Measurements from ENCODE around the gene GJD2.

GJD2 gene

GRCh38 chr15:34759347-34759746 is 4.5 kb upstream of the GJD2 start:
- CTCF ChIA-PET: no interaction called here
- POLR2A ChIA-PET: no interaction called here
- peaks cover 7 to 67% (median 31%) of the 10 kb centered on the region in 5 experiments for H3K27me3 ChIP-seq (replicated peaks in 2 of 5; ENCODE audit: control insufficient read depth in 4 of 5, insufficient read depth in 5 of 5, low read length in 4 of 5)
- no peak overlapping the region for H3K4me3 ChIP-seq (ENCODE audit: control insufficient read depth in 1 of 7, extremely low read depth in 1 of 7, insufficient read depth in 4 of 7, low read depth in 2 of 7, low read length in 6 of 7)
- H3K36me3 ChIP-seq (ENCODE audit: control insufficient read depth in 4 of 4, insufficient read depth in 4 of 4, low read length in 3 of 4): no peaks in the 10 kb centered on the region
- 56% methylated on average over 3 of the region's 3 CpGs for WGBS (ENCODE audit: insufficient coverage)
- H3K9me3 ChIP-seq (ENCODE audit: control extremely low read depth in 1 of 5, control insufficient read depth in 4 of 5, insufficient read depth in 2 of 5, low read depth in 1 of 5, low read length in 4 of 5): no peaks in the 10 kb centered on the region
- no peak for DNase-seq
- H3K27ac ChIP-seq (ENCODE audit: insufficient read depth in 1 of 2, low read depth in 1 of 2, low read length in 2 of 2, poor library complexity in 1 of 2, severe bottlenecking in 2 of 2): no peak overlapping the region
- H3K4me1 ChIP-seq (ENCODE audit: control extremely low read depth in 1 of 4, control insufficient read depth in 4 of 4, insufficient read depth in 4 of 4, low read length in 3 of 4): peaks cover 0 to 11% (median 4%) of the 10 kb centered on the region in 4 experiments

GRCh38 chr15:34757262-34757661 is 2.5 kb upstream of the GJD2 start:
- peaks cover 8 to 87% (median 44%) of the 10 kb centered on the region in 5 experiments for H3K27me3 ChIP-seq (replicated peaks in 2 of 5; ENCODE audit: control insufficient read depth in 4 of 5, insufficient read depth in 5 of 5, low read length in 4 of 5)
- POLR2A ChIA-PET: no interaction called here
- WGBS (ENCODE audit: insufficient coverage): no CpG with 5 or more reads among the region's 3 CpGs

GRCh38 chr15:34755419-34755773 is 598 bp upstream of the GJD2 start:
- WGBS (ENCODE audit: insufficient coverage): 5% methylated on average over 7 of the region's 11 CpGs
- H3K4me3 ChIP-seq (ENCODE audit: control insufficient read depth in 1 of 7, extremely low read depth in 1 of 7, insufficient read depth in 4 of 7, low read depth in 2 of 7, low read length in 6 of 7): peak overlapping the region in 3 of 7 experiments; percentile 52 to 62 (median 56)

More at GRCh38 chr15:34757262-34757661, 2.5 kb upstream of the GJD2 start:
- Histone ChIP-seq H3K4me1 (ENCODE audit: control extremely low read depth in 1 of 4, control insufficient read depth in 4 of 4, insufficient read depth in 4 of 4, low read length in 3 of 4) (peaks cover 0 to 19% (median 6%) of the 10 kb centered on the region in 4 experiments), H3K36me3 (ENCODE audit: control insufficient read depth in 4 of 4, insufficient read depth in 4 of 4, low read length in 3 of 4) (no peaks in the 10 kb centered on the region), H3K9me3 (ENCODE audit: control extremely low read depth in 1 of 5, control insufficient read depth in 4 of 5, insufficient read depth in 2 of 5, low read depth in 1 of 5, low read length in 4 of 5) (peaks cover 0 to 7% (median 0%) of the 10 kb centered on the region in 5 experiments), H3K27ac (ENCODE audit: insufficient read depth in 1 of 2, low read depth in 1 of 2, low read length in 2 of 2, poor library complexity in 1 of 2, severe bottlenecking in 2 of 2) (no peak overlapping the region), H3K4me3 (ENCODE audit: control insufficient read depth in 1 of 7, extremely low read depth in 1 of 7, insufficient read depth in 4 of 7, low read depth in 2 of 7, low read length in 6 of 7) (no peak overlapping the region)
- CTCF ChIA-PET: no interaction called here
- DNase-seq: no peak

GRCh38 chr15:34754171-34754601 is 612 bp downstream of the GJD2 start:
- Histone ChIP-seq H3K27ac (ENCODE audit: insufficient read depth in 1 of 2, low read depth in 1 of 2, low read length in 2 of 2, poor library complexity in 1 of 2, severe bottlenecking in 2 of 2) (no peak overlapping the region), H3K9me3 (ENCODE audit: control extremely low read depth in 1 of 5, control insufficient read depth in 4 of 5, insufficient read depth in 2 of 5, low read depth in 1 of 5, low read length in 4 of 5) (peaks cover 0 to 7% (median 0%) of the 10 kb centered on the region in 5 experiments), H3K4me1 (ENCODE audit: control extremely low read depth in 1 of 4, control insufficient read depth in 4 of 4, insufficient read depth in 4 of 4, low read length in 3 of 4) (peaks cover 0 to 19% (median 6%) of the 10 kb centered on the region in 4 experiments), H3K36me3 (ENCODE audit: control insufficient read depth in 4 of 4, insufficient read depth in 4 of 4, low read length in 3 of 4) (no peaks in the 10 kb centered on the region), H3K27me3 (replicated peaks in 2 of 5; ENCODE audit: control insufficient read depth in 4 of 5, insufficient read depth in 5 of 5, low read length in 4 of 5) (peaks cover 10 to 85% (median 43%) of the 10 kb centered on the region in 5 experiments), H3K4me3 (ENCODE audit: control insufficient read depth in 1 of 7, extremely low read depth in 1 of 7, insufficient read depth in 4 of 7, low read depth in 2 of 7, low read length in 6 of 7) (peak overlapping the region in 3 of 7 experiments; percentile 52 to 62 (median 56))
- DNase-seq: no peak
- 9% methylated on average over 25 of the region's 27 CpGs for WGBS (ENCODE audit: insufficient coverage)
- CTCF ChIA-PET: no interaction called here
- POLR2A ChIA-PET: no interaction called here

More at GRCh38 chr15:34755419-34755773, 598 bp upstream of the GJD2 start:
- peaks cover 0 to 7% (median 0%) of the 10 kb centered on the region in 5 experiments for H3K9me3 ChIP-seq (ENCODE audit: control extremely low read depth in 1 of 5, control insufficient read depth in 4 of 5, insufficient read depth in 2 of 5, low read depth in 1 of 5, low read length in 4 of 5)
- no peak for DNase-seq
- ChIA-PET POLR2A (no interaction called here), CTCF (no interaction called here)
- peaks cover 10 to 90% (median 48%) of the 10 kb centered on the region in 5 experiments for H3K27me3 ChIP-seq (replicated peaks in 2 of 5; ENCODE audit: control insufficient read depth in 4 of 5, insufficient read depth in 5 of 5, low read length in 4 of 5)
- no peaks in the 10 kb centered on the region for H3K36me3 ChIP-seq (ENCODE audit: control insufficient read depth in 4 of 4, insufficient read depth in 4 of 4, low read length in 3 of 4)
- no peak overlapping the region for H3K27ac ChIP-seq (ENCODE audit: insufficient read depth in 1 of 2, low read depth in 1 of 2, low read length in 2 of 2, poor library complexity in 1 of 2, severe bottlenecking in 2 of 2)
- H3K4me1 ChIP-seq (ENCODE audit: control extremely low read depth in 1 of 4, control insufficient read depth in 4 of 4, insufficient read depth in 4 of 4, low read length in 3 of 4): peaks cover 0 to 19% (median 6%) of the 10 kb centered on the region in 4 experiments

DNA sequence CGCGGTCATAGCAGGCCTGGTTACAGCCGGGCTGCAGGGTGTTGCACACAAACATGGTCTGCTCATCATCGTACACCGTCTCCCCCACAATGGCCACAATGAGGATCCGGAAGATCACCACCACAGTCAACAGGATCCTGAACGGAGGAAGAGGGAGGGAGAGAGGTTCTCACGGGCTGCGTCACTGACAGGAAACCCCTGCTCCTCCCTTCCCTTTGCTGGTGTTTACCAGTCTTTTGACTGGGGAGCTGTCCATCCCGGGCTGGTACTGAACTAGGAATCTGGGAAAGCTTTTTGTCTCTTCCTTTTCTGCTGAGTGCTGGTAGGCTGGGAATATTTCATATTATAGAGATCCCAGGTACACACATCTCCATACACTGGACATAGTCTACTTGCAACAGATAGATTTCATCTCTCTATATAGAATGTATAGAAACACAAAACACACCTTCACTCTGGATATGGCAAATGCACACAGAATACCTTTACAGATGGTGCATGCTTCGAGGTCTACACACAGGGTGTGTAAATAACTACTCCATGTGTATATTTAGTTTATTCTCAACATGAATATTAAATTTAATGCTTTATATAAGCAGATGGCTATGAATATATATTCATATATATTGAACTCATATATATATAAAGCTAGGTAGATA is 1.4 kb downstream of the GJD2 start:
- H3K27ac ChIP-seq (ENCODE audit: insufficient read depth in 1 of 2, low read depth in 1 of 2, low read length in 2 of 2, poor library complexity in 1 of 2, severe bottlenecking in 2 of 2): no peak overlapping the region
- ChIA-PET CTCF (no interaction called here), POLR2A (no interaction called here)
- H3K27me3 ChIP-seq (replicated peaks in 2 of 5; ENCODE audit: control insufficient read depth in 4 of 5, insufficient read depth in 5 of 5, low read length in 4 of 5): peaks cover 10 to 79% (median 38%) of the 10 kb centered on the region in 5 experiments
- DNase-seq: peak in 2 of 3 donors; percentile 17 to 25
- H3K9me3 ChIP-seq (ENCODE audit: control extremely low read depth in 1 of 5, control insufficient read depth in 4 of 5, insufficient read depth in 2 of 5, low read depth in 1 of 5, low read length in 4 of 5): peaks cover 0 to 7% (median 0%) of the 10 kb centered on the region in 5 experiments
- peaks cover 0 to 19% (median 6%) of the 10 kb centered on the region in 4 experiments for H3K4me1 ChIP-seq (ENCODE audit: control extremely low read depth in 1 of 4, control insufficient read depth in 4 of 4, insufficient read depth in 4 of 4, low read length in 3 of 4)
- WGBS (ENCODE audit: insufficient coverage): 0% methylated on average over 2 of the region's 11 CpGs
- no peaks in the 10 kb centered on the region for H3K36me3 ChIP-seq (ENCODE audit: control insufficient read depth in 4 of 4, insufficient read depth in 4 of 4, low read length in 3 of 4)
- H3K4me3 ChIP-seq (ENCODE audit: control insufficient read depth in 1 of 7, extremely low read depth in 1 of 7, insufficient read depth in 4 of 7, low read depth in 2 of 7, low read length in 6 of 7): no peak overlapping the region

- Histone ChIP-seq H3K4me1 (ENCODE audit: control extremely low read depth in 1 of 4, control insufficient read depth in 4 of 4, insufficient read depth in 4 of 4, low read length in 3 of 4) (peaks cover 0 to 11% (median 3%) of the 10 kb centered on the region in 4 experiments), H3K27ac (ENCODE audit: insufficient read depth in 1 of 2, low read depth in 1 of 2, low read length in 2 of 2, poor library complexity in 1 of 2, severe bottlenecking in 2 of 2) (no peak overlapping the region), H3K27me3 (replicated peaks in 2 of 5; ENCODE audit: control insufficient read depth in 4 of 5, insufficient read depth in 5 of 5, low read length in 4 of 5) (peaks cover 3 to 52% (median 17%) of the 10 kb centered on the region in 5 experiments), H3K36me3 (ENCODE audit: control insufficient read depth in 4 of 4, insufficient read depth in 4 of 4, low read length in 3 of 4) (no peaks in the 10 kb centered on the region), H3K4me3 (ENCODE audit: control insufficient read depth in 1 of 7, extremely low read depth in 1 of 7, insufficient read depth in 4 of 7, low read depth in 2 of 7, low read length in 6 of 7) (no peak overlapping the region), H3K9me3 (ENCODE audit: control extremely low read depth in 1 of 5, control insufficient read depth in 4 of 5, insufficient read depth in 2 of 5, low read depth in 1 of 5, low read length in 4 of 5) (peaks cover 0 to 7% (median 0%) of the 10 kb centered on the region in 5 experiments)
- ChIA-PET CTCF (no interaction called here), POLR2A (no interaction called here)
- WGBS (ENCODE audit: insufficient coverage): 68% methylated on average over 2 of the region's 4 CpGs
- DNase-seq: no peak
Measured at GRCh38 chr15:34749691-34750090, 5.1 kb downstream of the GJD2 start.

- ChIA-PET POLR2A (no interaction called here), CTCF (no interaction called here)
- H3K4me3 ChIP-seq (ENCODE audit: control insufficient read depth in 1 of 7, extremely low read depth in 1 of 7, insufficient read depth in 4 of 7, low read depth in 2 of 7, low read length in 6 of 7): no peak overlapping the region
Measured at GRCh38 chr15:34739346-34739745, 15.5 kb downstream of the GJD2 start.

More at GRCh38 chr15:34739346-34739745, 15.5 kb downstream of the GJD2 start:
- Histone ChIP-seq H3K4me1 (ENCODE audit: control extremely low read depth in 1 of 4, control insufficient read depth in 4 of 4, insufficient read depth in 4 of 4, low read length in 3 of 4) (no peaks in the 10 kb centered on the region), H3K9me3 (ENCODE audit: control extremely low read depth in 1 of 5, control insufficient read depth in 4 of 5, insufficient read depth in 2 of 5, low read depth in 1 of 5, low read length in 4 of 5) (no peaks in the 10 kb centered on the region), H3K27ac (ENCODE audit: insufficient read depth in 1 of 2, low read depth in 1 of 2, low read length in 2 of 2, poor library complexity in 1 of 2, severe bottlenecking in 2 of 2) (no peak overlapping the region), H3K27me3 (replicated peaks in 2 of 5; ENCODE audit: control insufficient read depth in 4 of 5, insufficient read depth in 5 of 5, low read length in 4 of 5) (peaks cover 0 to 37% (median 21%) of the 10 kb centered on the region in 5 experiments), H3K36me3 (ENCODE audit: control insufficient read depth in 4 of 4, insufficient read depth in 4 of 4, low read length in 3 of 4) (no peaks in the 10 kb centered on the region)
- no peak for DNase-seq
- whole genome bisulfite sequencing (ENCODE audit: insufficient coverage): no CpG with 5 or more reads among the region's 2 CpGs
